K562 (cell line): ENCODE measurements around the gene NEDD8. TPM values are rescaled to one million over a fixed set of nuclear protein-coding genes. Genes with fewer than 3 reads are reported as not detected.

Experiments used
- ASH1L ChIP-seq: fragments of 450-650 bp; IDR thresholded peaks from 2 replicates; pipeline ENCODE4 v1.6.1; 2018; ENCODE audit warnings: borderline replicate concordance, mild to moderate bottlenecking, low read depth; ENCODE audit not compliant: partially characterized antibody
- CBFA2T2 ChIP-seq: fragments of 450-650 bp; conservative IDR thresholded peaks from 2 replicates; pipeline ENCODE4 v1.6.1; 2017; ENCODE audit warnings: mild to moderate bottlenecking
- ETV6 ChIP-seq, 3 experiments: fragments of 150-350 bp in 1 of 3; sonication (generic) in 1 of 3; formaldehyde crosslinking in 1 of 3; IDR thresholded peaks; 2 replicates each; pipeline versions ENCODE4 v1.6.1 to v1.8.0; 2014 to 2022; ENCODE audit warnings: borderline replicate concordance in 2 of 3, low read depth in 2 of 3, antibody characterized with exemption in 1 of 3, low read length in 1 of 3, mild to moderate bottlenecking in 1 of 3, missing genetic modification reagents in 1 of 3
- FUS ChIP-seq: fragments of 200-400 bp; formaldehyde crosslinking; optimal IDR thresholded peaks from 2 replicates; pipeline ENCODE3; 2017; ENCODE audit warnings: low read depth, low read length
- KHSRP ChIP-seq: fragments of 450-650 bp; IDR thresholded peaks from 2 replicates; pipeline ENCODE4 v1.6.1; 2017
- KLF16 ChIP-seq: IDR thresholded peaks from 2 replicates; pipeline ENCODE4 v1.6.1; 2016; ENCODE audit warnings: antibody characterized with exemption
- NFIC ChIP-seq: fragments of 450-650 bp; IDR thresholded peaks from 2 replicates; pipeline ENCODE4 v1.6.1; 2017; ENCODE audit warnings: mild to moderate bottlenecking, inconsistent platforms
- NFIX ChIP-seq: fragments of 250-450 bp; sonication (Bioruptor Pico); IDR thresholded peaks from 2 replicates; pipeline ENCODE4 v1.4.0; 2020; ENCODE audit warnings: low read depth, mild to moderate bottlenecking, moderate library complexity
- PCBP2 ChIP-seq: fragments of 200-400 bp; formaldehyde crosslinking; IDR thresholded peaks from 2 replicates; pipeline ENCODE4 v1.6.1; 2018; ENCODE audit warnings: low read length, low read depth, mild to moderate bottlenecking, moderate library complexity; ENCODE audit not compliant: poor library complexity, severe bottlenecking
- PRPF4 ChIP-seq: fragments of 200-400 bp; formaldehyde crosslinking; IDR thresholded peaks from one replicate; pipeline ENCODE4 v1.6.1; 2017; ENCODE audit warnings: low read length, low read depth, mild to moderate bottlenecking; ENCODE audit not compliant: insufficient read depth, poor library complexity, severe bottlenecking
- RBBP5 ChIP-seq: fragments of 200-600 bp; sonication (generic); IDR thresholded peaks from 2 replicates; pipeline ENCODE4 v1.6.1; 2012; ENCODE audit warnings: borderline replicate concordance, mild to moderate bottlenecking, low read length, control low read depth, inconsistent platforms; ENCODE audit not compliant: insufficient read depth, poor library complexity, severe bottlenecking
- SIRT6 ChIP-seq: IDR thresholded peaks from one replicate; pipeline ENCODE4 v1.6.1; 2012; ENCODE audit warnings: low read depth, mild to moderate bottlenecking, control low read depth, inconsistent platforms, low read length, moderate library complexity
- SMAD1 ChIP-seq: fragments of 150-350 bp; IDR thresholded peaks from 2 replicates; pipeline ENCODE4 v1.6.1; 2014; ENCODE audit warnings: low read length, low read depth; ENCODE audit not compliant: partially characterized antibody
- TAF9B ChIP-seq: fragments of 450-650 bp; IDR thresholded peaks from 2 replicates; pipeline ENCODE4 v1.6.1; 2018; ENCODE audit warnings: mild to moderate bottlenecking; ENCODE audit not compliant: partially characterized antibody
- THRAP3 ChIP-seq: fragments of 450-650 bp; IDR thresholded peaks from 2 replicates; pipeline ENCODE4 v1.6.1; 2016; ENCODE audit warnings: mild to moderate bottlenecking, inconsistent platforms, borderline replicate concordance
- TSC22D4 ChIP-seq: fragments of 450-650 bp; IDR thresholded peaks from 2 replicates; pipeline ENCODE4 v1.6.1; 2016; ENCODE audit warnings: missing genetic modification characterization, missing biosample characterization, control low read depth
- ZNF324 ChIP-seq: fragments of 250-450 bp; sonication (Bioruptor Pico); IDR thresholded peaks from 2 replicates; pipeline ENCODE4 v1.4.0; 2020; ENCODE audit warnings: mild to moderate bottlenecking
- ZNF583 ChIP-seq: fragments of 250-450 bp; sonication (Bioruptor Pico); IDR thresholded peaks from 2 replicates; pipeline ENCODE4 v1.4.0; 2020
- polyA plus RNA-seq, 8 experiments: library from polyadenylated mRNA; depleted of rRNA in 4 of 8; stranded (reverse) in 5 of 8; unstranded in 3 of 8; fragments of >200 nt; fragmentation: Nextera tagmentation in 2 of 8; fragmentation: Illumina TruSeq in 1 of 8; extraction: Ambion mirVana in 2 of 8; extraction: Trizol in 1 of 8; gene quantifications; 2 replicates each; pipeline versions ENCODE4 v1.2.1 to v1.2.3, GENCODE V29; 2011 to 2014; ENCODE audit warnings: inconsistent platforms in 1 of 8, missing spikeins in 1 of 8
- total RNA-seq, 7 experiments: library from RNA; depleted of rRNA in 6 of 7; stranded (reverse); fragments of >200 nt in 6 of 7; fragmentation: Illumina TruSeq in 2 of 7; extraction: Trizol in 2 of 7; gene quantifications; 2 replicates each; pipeline versions ENCODE4 v1.2.1 to v1.2.3, GENCODE V29; 2011 to 2021; ENCODE audit warnings: low replicate concordance in 1 of 7
- TF ChIP-seq, protein P1 (sequence below): sonication (generic); formaldehyde crosslinking; IDR thresholded peaks from 2 replicates; pipeline ENCODE4 v1.8.1; 2022; ENCODE audit warnings: missing genetic modification reagents
- TF ChIP-seq, protein P2 (sequence below), 2 experiments: IDR thresholded peaks in 1 of 2; conservative IDR thresholded peaks in 1 of 2; 2 replicates each; pipeline ENCODE4 v1.6.1; 2016; ENCODE audit warnings: low read depth in 2 of 2, mild to moderate bottlenecking in 1 of 2, missing compliant biosample characterization in 1 of 2, missing genetic modification characterization in 1 of 2, moderate library complexity in 1 of 2
- TF ChIP-seq, protein P3 (sequence below): conservative IDR thresholded peaks from 2 replicates; pipeline ENCODE4 v1.6.1; 2011; ENCODE audit warnings: low read depth, mild to moderate bottlenecking, low read length; ENCODE audit not compliant: control insufficient read depth

The NEDD8 gene
- total and polyA plus RNA-seq, 9 of the 15 experiments (the other 6 are each of a cell fraction or from before 2014, with no cell fraction given), result 142 to 691 (median 260) TPM

DNA sequence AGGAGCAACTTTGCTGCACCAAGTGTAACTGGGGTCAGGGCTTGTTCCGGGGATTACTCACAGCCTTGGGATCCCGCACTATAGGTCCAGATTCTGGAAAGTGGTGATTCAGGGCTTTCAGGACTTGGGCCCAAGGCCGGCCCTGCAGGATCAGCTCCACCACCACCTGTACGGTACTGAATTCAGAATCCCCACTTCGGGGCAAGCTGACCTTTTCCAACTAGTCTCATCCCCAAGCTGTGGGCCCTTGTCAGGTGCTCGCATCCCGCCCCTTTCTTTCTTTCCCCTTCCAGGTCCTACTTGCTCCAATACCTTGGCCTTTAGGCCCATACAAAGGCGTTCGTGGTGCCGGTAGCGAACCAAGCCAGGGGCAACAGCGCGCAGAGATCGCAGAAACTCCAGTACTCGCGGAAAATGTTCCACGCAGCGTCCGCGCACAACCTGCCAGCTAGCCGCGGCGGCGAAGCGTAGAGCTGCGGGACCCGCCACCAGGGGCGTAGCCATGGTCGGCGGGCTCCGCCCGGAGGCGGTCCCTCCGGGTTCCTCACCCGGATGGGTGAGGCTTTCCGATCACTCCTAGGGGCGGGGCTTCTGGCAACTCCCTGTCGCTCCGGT is 9.8 kb upstream of the NEDD8 start (continued):
- TF ChIP-seq ETV6 (IDR thresholded peaks at IDR 0.05; ENCODE audit: borderline replicate concordance in 1 of 2, low read depth in 2 of 2, low read length in 1 of 2) (no peak), ETV6 (CRISPR knock-in tag; IDR thresholded peaks at IDR 0.05; ENCODE audit: borderline replicate concordance) (no peak), PCBP2 (no peak), THRAP3 (no peak), NFIC (peak; percentile 92), SIRT6 (no peak), SMAD1 (no peak), ASH1L (no peak), CBFA2T2 (no peak), NFIX (CRISPR knock-in tag) (no peak), TSC22D4 (tag) (no peak), KLF16 (no peak), PRPF4 (no peak), ZNF324 (CRISPR knock-in tag) (no peak), RBBP5 (peak; percentile 66), KHSRP (no peak), ZNF583 (CRISPR knock-in tag) (no peak), TAF9B (no peak), FUS (no peak)
- TF ChIP-seq, protein P1, sequence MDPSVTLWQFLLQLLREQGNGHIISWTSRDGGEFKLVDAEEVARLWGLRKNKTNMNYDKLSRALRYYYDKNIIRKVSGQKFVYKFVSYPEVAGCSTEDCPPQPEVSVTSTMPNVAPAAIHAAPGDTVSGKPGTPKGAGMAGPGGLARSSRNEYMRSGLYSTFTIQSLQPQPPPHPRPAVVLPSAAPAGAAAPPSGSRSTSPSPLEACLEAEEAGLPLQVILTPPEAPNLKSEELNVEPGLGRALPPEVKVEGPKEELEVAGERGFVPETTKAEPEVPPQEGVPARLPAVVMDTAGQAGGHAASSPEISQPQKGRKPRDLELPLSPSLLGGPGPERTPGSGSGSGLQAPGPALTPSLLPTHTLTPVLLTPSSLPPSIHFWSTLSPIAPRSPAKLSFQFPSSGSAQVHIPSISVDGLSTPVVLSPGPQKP (CRISPR knock-in tag), result no peak
- TF ChIP-seq, protein P2, sequence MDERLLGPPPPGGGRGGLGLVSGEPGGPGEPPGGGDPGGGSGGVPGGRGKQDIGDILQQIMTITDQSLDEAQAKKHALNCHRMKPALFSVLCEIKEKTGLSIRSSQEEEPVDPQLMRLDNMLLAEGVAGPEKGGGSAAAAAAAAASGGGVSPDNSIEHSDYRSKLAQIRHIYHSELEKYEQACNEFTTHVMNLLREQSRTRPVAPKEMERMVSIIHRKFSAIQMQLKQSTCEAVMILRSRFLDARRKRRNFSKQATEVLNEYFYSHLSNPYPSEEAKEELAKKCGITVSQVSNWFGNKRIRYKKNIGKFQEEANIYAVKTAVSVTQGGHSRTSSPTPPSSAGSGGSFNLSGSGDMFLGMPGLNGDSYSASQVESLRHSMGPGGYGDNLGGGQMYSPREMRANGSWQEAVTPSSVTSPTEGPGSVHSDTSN (CRISPR knock-in tag; IDR thresholded peaks at IDR 0.05; ENCODE audit: low read depth), result no peak
- TF ChIP-seq, protein P2 (tag; conservative IDR thresholded peaks at IDR 0.05; ENCODE audit: low read depth), result no peak
- TF ChIP-seq, protein P3, sequence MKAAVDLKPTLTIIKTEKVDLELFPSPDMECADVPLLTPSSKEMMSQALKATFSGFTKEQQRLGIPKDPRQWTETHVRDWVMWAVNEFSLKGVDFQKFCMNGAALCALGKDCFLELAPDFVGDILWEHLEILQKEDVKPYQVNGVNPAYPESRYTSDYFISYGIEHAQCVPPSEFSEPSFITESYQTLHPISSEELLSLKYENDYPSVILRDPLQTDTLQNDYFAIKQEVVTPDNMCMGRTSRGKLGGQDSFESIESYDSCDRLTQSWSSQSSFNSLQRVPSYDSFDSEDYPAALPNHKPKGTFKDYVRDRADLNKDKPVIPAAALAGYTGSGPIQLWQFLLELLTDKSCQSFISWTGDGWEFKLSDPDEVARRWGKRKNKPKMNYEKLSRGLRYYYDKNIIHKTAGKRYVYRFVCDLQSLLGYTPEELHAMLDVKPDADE, result 0 out of 2 replicates have a peak, but pooled peaks have one; percentile 47
